K562 (cell line): ENCODE data around the gene KLK13. TPM values are rescaled to one million over a fixed set of nuclear protein-coding genes. Genes with fewer than 3 reads are reported as not detected.

Experiments
- GTF2F1 ChIP-seq: IDR thresholded peaks from 2 replicates; pipeline ENCODE4 v1.6.1; 2011; ENCODE audit warnings: low read depth, low read length, improper control_type of control experiment
- HEY1 ChIP-seq: fragments of 250-450 bp; sonication (Bioruptor Pico); IDR thresholded peaks from 2 replicates; pipeline ENCODE4 v1.5.0; 2020; ENCODE audit warnings: mild to moderate bottlenecking, moderate library complexity, borderline replicate concordance
- POLR2G ChIP-seq: fragments of 200-400 bp; formaldehyde crosslinking; IDR thresholded peaks from 2 replicates; pipeline ENCODE4 v1.6.1; 2017; ENCODE audit warnings: low read depth, mild to moderate bottlenecking, antibody characterized with exemption, low read length, moderate library complexity
- PYGO2 ChIP-seq: fragments of 450-650 bp; IDR thresholded peaks from 2 replicates; pipeline ENCODE4 v1.6.1; 2016; ENCODE audit warnings: mild to moderate bottlenecking, missing genetic modification characterization, moderate library complexity, missing compliant biosample characterization
- RBBP5 ChIP-seq: fragments of 200-600 bp; sonication (generic); IDR thresholded peaks from 2 replicates; pipeline ENCODE4 v1.6.1; 2012; ENCODE audit warnings: borderline replicate concordance, mild to moderate bottlenecking, low read length, control low read depth, inconsistent platforms; ENCODE audit not compliant: insufficient read depth, poor library complexity, severe bottlenecking
- RBFOX2 ChIP-seq: fragments of 200-400 bp; formaldehyde crosslinking; IDR thresholded peaks from 2 replicates; pipeline ENCODE4 v1.6.1; 2017; ENCODE audit warnings: low read depth, mild to moderate bottlenecking, low read length, moderate library complexity
- TRIM25 ChIP-seq: fragments of 450-650 bp; IDR thresholded peaks from 2 replicates; pipeline ENCODE4 v1.7.0; 2016; ENCODE audit warnings: borderline replicate concordance
- ZBTB2 ChIP-seq: fragments of 450-650 bp; IDR thresholded peaks from 2 replicates; pipeline ENCODE4 v1.6.1; 2016; ENCODE audit warnings: antibody characterized with exemption
- ZFX ChIP-seq: sonication (generic); formaldehyde crosslinking; IDR thresholded peaks from 2 replicates; pipeline ENCODE4 v1.8.0; 2022; ENCODE audit warnings: mild to moderate bottlenecking, missing genetic modification reagents, moderate library complexity
- polyA plus RNA-seq, 8 experiments: library from polyadenylated mRNA; depleted of rRNA in 4 of 8; stranded (reverse) in 5 of 8; unstranded in 3 of 8; fragments of >200 nt; fragmentation: Nextera tagmentation in 2 of 8; fragmentation: Illumina TruSeq in 1 of 8; extraction: Ambion mirVana in 2 of 8; extraction: Trizol in 1 of 8; gene quantifications; 2 replicates each; pipeline versions ENCODE4 v1.2.1 to v1.2.3, GENCODE V29; 2011 to 2014; ENCODE audit warnings: inconsistent platforms in 1 of 8, missing spikeins in 1 of 8
- total RNA-seq, 7 experiments: library from RNA; depleted of rRNA in 6 of 7; stranded (reverse); fragments of >200 nt in 6 of 7; fragmentation: Illumina TruSeq in 2 of 7; extraction: Trizol in 2 of 7; gene quantifications; 2 replicates each; pipeline versions ENCODE4 v1.2.1 to v1.2.3, GENCODE V29; 2011 to 2021; ENCODE audit warnings: low replicate concordance in 1 of 7

KLK13 gene
- total and polyA plus RNA-seq, 9 of the 15 experiments (the other 6 are each of a cell fraction or from before 2014, with no cell fraction given): 0.72 to 9.0 (median 2.3) TPM

- TF ChIP-seq POLR2G (peak; percentile 35), RBFOX2 (peak; percentile 52; the same call in 1 of the 2 replicates), RBBP5 (no peak), GTF2F1 (no peak), PYGO2 (no peak), ZBTB2 (no peak), ZFX (CRISPR knock-in tag) (no peak), TRIM25 (no peak), HEY1 (no peak)
- TF ChIP-seq, all 486 proteins: peak for 3
Measured at GRCh38 chr19:51103926-51104341, 39.0 kb upstream of the KLK13 start (continued).
